ENCODE results near the gene TMEM163. TPM values are rescaled to one million over a fixed set of nuclear protein-coding genes. Genes with fewer than 3 reads are reported as not detected.

TMEM163 gene
- total RNA-seq, 1 experiment from 2014 or later = 0.94 TPM

DNA sequence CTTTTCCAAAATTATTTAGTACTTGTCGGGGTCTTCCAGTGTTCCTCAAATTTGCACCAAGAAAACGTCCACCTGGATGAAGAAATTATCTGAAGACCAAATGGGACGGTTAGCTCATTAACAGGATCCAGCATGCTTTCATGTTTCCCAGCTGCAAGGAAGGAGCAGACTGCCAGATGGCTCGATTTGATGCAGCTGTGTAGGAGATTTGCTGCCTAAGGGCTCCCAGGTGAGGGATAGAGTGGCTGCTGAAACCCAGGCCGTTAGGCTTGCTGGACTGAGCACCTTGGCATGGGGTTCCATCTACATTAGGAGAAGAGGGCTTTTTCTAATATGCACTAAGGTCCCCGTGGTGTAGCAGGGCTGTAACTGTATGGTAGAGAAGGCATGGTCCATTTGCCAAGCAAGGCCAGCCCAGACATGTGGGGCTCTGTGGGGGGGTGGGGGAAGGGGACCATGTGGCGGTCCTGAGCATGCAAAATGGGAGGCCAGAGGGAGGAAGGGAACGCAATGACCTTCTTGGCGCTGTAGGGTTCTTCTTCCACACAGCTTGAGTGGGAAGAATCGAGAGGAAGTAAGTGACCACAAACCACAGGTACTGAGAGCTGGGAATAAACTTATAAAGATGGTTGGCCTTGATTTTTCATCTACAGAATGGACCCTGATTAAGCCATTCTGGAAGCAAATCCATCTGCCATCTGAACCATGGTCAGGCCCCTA lies 144.0 kb downstream of the TMEM163 start:
- H3K27me3 Mint-ChIP-seq (ENCODE audit: low read depth) = no peaks in the 10 kb centered on the region
- H3K27ac Mint-ChIP-seq = no peak overlapping the region
- TF ChIP-seq SMAD4 (CRISPR knock-in tag; IDR thresholded peaks at IDR 0.05) (no peak), ZNF671 (CRISPR knock-in tag; IDR thresholded peaks at IDR 0.05) (no peak), TEAD1 (CRISPR knock-in tag; IDR thresholded peaks at IDR 0.05) (no peak), CREB1 (CRISPR knock-in tag; IDR thresholded peaks at IDR 0.05) (no peak), SMAD3 (CRISPR knock-in tag; IDR thresholded peaks at IDR 0.05; ENCODE audit: borderline replicate concordance) (no peak)
- TF ChIP-seq, protein P1, sequence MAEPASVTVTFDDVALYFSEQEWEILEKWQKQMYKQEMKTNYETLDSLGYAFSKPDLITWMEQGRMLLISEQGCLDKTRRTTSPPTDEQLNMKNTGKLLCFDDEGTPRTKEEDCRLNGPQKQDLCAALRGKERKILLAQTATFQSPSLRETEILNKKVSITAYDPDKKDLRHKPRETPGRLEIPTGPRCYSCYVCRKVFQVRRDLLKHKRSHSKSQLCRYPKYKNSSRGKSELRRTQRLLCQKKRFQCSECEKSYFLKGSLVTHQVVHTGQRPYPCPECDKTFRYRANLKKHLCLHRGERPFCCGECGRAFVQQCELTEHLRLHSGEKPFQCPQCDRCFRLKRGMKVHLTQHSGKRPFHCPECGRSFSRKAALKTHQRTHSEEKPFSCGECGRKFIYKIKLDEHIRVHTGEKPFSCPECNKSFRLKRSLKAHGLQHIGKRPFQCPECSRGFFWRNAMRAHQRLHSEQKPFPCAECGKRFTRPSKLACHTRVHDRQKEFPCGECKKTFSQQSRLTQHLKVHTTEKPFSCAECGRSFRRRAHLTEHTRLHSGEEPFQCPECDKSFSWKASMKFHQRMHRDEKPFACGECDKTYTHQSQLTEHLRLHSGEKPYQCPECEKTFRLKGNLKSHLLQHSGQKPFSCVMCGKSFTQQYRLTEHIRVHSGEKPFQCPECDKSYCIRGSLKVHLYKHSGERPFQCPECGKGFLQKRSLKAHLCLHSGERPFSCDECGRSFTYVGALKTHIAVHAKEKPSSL (CRISPR knock-in tag; conservative IDR thresholded peaks at IDR 0.05) = no peak
- TF ChIP-seq, protein P2, sequence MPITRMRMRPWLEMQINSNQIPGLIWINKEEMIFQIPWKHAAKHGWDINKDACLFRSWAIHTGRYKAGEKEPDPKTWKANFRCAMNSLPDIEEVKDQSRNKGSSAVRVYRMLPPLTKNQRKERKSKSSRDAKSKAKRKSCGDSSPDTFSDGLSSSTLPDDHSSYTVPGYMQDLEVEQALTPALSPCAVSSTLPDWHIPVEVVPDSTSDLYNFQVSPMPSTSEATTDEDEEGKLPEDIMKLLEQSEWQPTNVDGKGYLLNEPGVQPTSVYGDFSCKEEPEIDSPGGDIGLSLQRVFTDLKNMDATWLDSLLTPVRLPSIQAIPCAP (CRISPR knock-in tag; IDR thresholded peaks at IDR 0.05) = no peak
- ChIA-PET CTCF (no interaction called here), POLR2A (no interaction called here)
- no peak overlapping the region for H3K4me3 Mint-ChIP-seq
- H3K36me3 Mint-ChIP-seq = no peaks in the 10 kb centered on the region
- ATAC-seq (no peak), DNase-seq (ENCODE audit: low spot score) (no peak)
- no peaks in the 10 kb centered on the region; the same call in 1 of the 2 replicates for H3K9me3 Mint-ChIP-seq
- peaks cover 22% of the 10 kb centered on the region for H3K4me1 Mint-ChIP-seq

DNA sequence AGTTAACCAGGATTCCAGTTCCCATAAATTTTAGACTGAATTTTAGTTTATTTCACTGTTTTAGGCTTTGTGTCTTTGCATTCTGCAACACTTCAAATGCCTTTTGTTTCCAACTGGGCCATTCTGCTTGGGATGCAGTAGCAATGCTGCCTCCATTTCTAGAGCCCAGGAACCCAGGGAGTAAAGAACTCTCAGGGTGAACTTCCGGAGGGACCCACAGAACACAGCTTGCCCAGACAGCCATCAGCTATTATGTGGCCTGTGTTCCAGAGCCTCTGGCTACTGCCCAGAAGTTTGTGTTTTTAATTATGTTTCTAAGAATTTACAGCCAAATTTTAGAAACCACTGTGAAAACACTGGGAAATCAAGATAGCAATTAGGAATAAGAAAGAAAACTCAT lies 145.1 kb downstream of the TMEM163 start:
- TF ChIP-seq SMAD3 (CRISPR knock-in tag; IDR thresholded peaks at IDR 0.05; ENCODE audit: borderline replicate concordance) (no peak), TCF7 (CRISPR knock-in tag; IDR thresholded peaks at IDR 0.05; ENCODE audit: low read depth) (no peak)
- H3K9me3 Mint-ChIP-seq = no peaks in the 10 kb centered on the region; the same call in 1 of the 2 replicates
- H3K27ac Mint-ChIP-seq = no peak overlapping the region
- ATAC-seq (no peak), DNase-seq (ENCODE audit: low spot score) (no peak)
- ChIA-PET POLR2A (no interaction called here), CTCF (no interaction called here)
- peaks cover 22% of the 10 kb centered on the region for H3K4me1 Mint-ChIP-seq
- H3K36me3 Mint-ChIP-seq = no peaks in the 10 kb centered on the region
- H3K27me3 Mint-ChIP-seq (ENCODE audit: low read depth) = no peaks in the 10 kb centered on the region
- no peak overlapping the region for H3K4me3 Mint-ChIP-seq

DNA sequence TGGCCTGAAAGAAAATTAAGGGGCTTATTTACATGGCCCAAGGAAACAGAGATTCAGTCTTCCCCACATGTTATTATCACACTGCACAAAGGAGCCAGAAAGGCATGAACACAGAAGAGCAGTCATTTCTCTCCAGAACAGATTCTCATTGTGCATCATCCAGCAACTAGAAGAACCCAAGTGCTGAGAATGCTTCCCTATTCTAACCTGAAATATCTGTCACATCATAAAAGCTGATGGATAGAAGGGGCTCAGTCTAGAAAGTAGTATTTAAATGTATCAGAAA lies 145.8 kb downstream of the TMEM163 start:
- CTCF ChIA-PET = no interaction called here
- TF ChIP-seq JUN (CRISPR knock-in tag; IDR thresholded peaks at IDR 0.05) (no peak), ETV6 (CRISPR knock-in tag; IDR thresholded peaks at IDR 0.05) (no peak), SMAD4 (CRISPR knock-in tag; IDR thresholded peaks at IDR 0.05) (no peak), GABPB1 (CRISPR knock-in tag; IDR thresholded peaks at IDR 0.05) (no peak)
- TF ChIP-seq, protein P3, sequence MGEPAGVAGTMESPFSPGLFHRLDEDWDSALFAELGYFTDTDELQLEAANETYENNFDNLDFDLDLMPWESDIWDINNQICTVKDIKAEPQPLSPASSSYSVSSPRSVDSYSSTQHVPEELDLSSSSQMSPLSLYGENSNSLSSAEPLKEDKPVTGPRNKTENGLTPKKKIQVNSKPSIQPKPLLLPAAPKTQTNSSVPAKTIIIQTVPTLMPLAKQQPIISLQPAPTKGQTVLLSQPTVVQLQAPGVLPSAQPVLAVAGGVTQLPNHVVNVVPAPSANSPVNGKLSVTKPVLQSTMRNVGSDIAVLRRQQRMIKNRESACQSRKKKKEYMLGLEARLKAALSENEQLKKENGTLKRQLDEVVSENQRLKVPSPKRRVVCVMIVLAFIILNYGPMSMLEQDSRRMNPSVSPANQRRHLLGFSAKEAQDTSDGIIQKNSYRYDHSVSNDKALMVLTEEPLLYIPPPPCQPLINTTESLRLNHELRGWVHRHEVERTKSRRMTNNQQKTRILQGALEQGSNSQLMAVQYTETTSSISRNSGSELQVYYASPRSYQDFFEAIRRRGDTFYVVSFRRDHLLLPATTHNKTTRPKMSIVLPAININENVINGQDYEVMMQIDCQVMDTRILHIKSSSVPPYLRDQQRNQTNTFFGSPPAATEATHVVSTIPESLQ (CRISPR knock-in tag; IDR thresholded peaks at IDR 0.05) = no peak
- no peak overlapping the region for H3K27ac Mint-ChIP-seq
- POLR2A ChIA-PET = no interaction called here
- no peaks in the 10 kb centered on the region for H3K36me3 Mint-ChIP-seq
- ATAC-seq = no peak
- H3K4me3 Mint-ChIP-seq = no peak overlapping the region
- DNase-seq (ENCODE audit: low spot score) = no peak
- peaks cover 22% of the 10 kb centered on the region for H3K4me1 Mint-ChIP-seq
- no peaks in the 10 kb centered on the region; the same call in 1 of the 2 replicates for H3K9me3 Mint-ChIP-seq
- H3K27me3 Mint-ChIP-seq (ENCODE audit: low read depth) = no peaks in the 10 kb centered on the region

DNA sequence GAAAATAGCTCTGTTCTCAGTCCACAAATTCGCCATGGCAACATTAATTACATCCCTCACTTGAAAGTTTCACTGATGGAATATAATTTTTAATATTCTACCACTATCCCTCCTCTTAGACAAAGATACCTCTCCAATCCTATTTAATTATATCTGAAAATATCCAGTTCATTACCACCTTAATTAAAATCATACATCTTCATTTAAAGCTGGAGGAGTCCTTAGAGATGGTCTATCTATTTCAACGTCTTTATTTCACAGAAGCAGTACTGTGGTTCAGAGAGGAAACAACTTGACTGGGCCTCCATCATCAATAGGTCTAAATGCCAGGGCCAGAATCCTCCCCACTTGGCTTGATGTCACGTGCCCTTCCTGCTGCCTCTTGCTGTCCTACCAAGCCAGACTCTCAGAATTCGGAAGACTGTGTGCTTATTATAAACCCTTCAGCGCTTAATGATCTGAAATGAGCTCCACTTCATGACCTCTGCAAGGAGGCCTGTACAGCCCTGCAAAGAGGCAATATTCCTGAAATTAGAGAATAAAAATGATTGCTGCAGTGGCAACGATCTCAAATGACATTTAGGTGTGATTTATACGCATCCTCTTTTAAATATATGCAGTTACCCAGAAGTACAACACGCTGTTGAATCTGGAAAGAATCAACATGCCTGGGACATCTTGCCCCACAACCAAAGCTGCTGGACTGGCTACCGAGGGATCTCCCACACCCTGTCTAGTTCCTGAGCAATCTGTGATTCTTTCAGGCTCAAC lies 146.3 kb downstream of the TMEM163 start:
- DNase-seq (ENCODE audit: low spot score) = no peak
- peaks cover 20% of the 10 kb centered on the region for H3K4me1 Mint-ChIP-seq
- H3K36me3 Mint-ChIP-seq = no peaks in the 10 kb centered on the region
- H3K9me3 Mint-ChIP-seq = no peaks in the 10 kb centered on the region; the same call in 1 of the 2 replicates
- CTCF ChIA-PET = no interaction called here
- ATAC-seq = no peak
- TF ChIP-seq SMAD4 (CRISPR knock-in tag; IDR thresholded peaks at IDR 0.05) (no peak), TCF7 (CRISPR knock-in tag; IDR thresholded peaks at IDR 0.05; ENCODE audit: low read depth) (no peak), EMX1 (CRISPR knock-in tag; IDR thresholded peaks at IDR 0.05) (no peak), SMAD3 (CRISPR knock-in tag; IDR thresholded peaks at IDR 0.05; ENCODE audit: borderline replicate concordance) (no peak), JAZF1 (CRISPR knock-in tag; IDR thresholded peaks at IDR 0.05) (no peak), ESRRA (CRISPR knock-in tag; IDR thresholded peaks at IDR 0.05; ENCODE audit: borderline replicate concordance) (no peak), ZNF317 (CRISPR knock-in tag; IDR thresholded peaks at IDR 0.05; ENCODE audit: borderline replicate concordance, low read depth) (no peak)
- TF ChIP-seq, protein P4, sequence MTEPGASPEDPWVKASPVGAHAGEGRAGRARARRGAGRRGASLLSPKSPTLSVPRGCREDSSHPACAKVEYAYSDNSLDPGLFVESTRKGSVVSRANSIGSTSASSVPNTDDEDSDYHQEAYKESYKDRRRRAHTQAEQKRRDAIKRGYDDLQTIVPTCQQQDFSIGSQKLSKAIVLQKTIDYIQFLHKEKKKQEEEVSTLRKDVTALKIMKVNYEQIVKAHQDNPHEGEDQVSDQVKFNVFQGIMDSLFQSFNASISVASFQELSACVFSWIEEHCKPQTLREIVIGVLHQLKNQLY (CRISPR knock-in tag; IDR thresholded peaks at IDR 0.05) = no peak
- TF ChIP-seq, protein P5, sequence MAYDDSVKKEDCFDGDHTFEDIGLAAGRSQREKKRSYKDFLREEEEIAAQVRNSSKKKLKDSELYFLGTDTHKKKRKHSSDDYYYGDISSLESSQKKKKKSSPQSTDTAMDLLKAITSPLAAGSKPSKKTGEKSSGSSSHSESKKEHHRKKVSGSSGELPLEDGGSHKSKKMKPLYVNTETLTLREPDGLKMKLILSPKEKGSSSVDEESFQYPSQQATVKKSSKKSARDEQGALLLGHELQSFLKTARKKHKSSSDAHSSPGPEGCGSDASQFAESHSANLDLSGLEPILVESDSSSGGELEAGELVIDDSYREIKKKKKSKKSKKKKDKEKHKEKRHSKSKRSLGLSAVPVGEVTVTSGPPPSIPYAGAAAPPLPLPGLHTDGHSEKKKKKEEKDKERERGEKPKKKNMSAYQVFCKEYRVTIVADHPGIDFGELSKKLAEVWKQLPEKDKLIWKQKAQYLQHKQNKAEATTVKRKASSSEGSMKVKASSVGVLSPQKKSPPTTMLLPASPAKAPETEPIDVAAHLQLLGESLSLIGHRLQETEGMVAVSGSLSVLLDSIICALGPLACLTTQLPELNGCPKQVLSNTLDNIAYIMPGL (CRISPR knock-in tag; IDR thresholded peaks at IDR 0.05) = no peak
- POLR2A ChIA-PET = no interaction called here
- no peaks in the 10 kb centered on the region for H3K27me3 Mint-ChIP-seq (ENCODE audit: low read depth)
- H3K27ac Mint-ChIP-seq = no peak overlapping the region
- no peak overlapping the region for H3K4me3 Mint-ChIP-seq

Measured in WTC11 (cell line).